ENCODE results near the gene ZNF783. TPM values are rescaled to one million over a fixed set of nuclear protein-coding genes. Genes with fewer than 3 reads are reported as not detected.
A peak's percentile ranks its signal among the peaks of the same experiment; 100 is the strongest.

Gene ZNF783
- total and polyA plus RNA-seq, 2 of the 8 experiments (the other 6 are each of a cell fraction or from before 2014, with no cell fraction given), result 7.3 to 8.2 TPM

DNA sequence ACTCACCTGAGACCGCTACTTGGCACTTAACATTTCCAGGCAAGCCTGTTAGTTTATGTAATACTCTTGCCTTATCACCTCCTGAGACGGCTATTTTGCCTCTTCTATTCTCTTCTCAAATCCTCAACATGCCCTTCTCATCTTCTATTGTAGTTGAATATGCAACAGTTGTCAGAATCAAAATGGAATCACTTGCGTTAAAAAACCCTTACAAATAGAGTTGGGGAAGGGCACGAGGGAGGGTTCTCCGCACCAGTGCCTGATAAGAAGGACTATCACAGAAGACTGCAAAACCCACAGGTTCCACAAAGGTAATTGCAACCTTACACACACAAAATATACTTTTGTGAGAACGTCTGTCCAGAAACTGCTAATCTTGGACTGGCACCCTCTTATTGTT is 57.4 kb downstream of the ZNF783 start:
- WGBS, 2 experiments (ENCODE audit: extremely low coverage in 1 of 2, insufficient coverage in 1 of 2, insufficient read length in 1 of 2, insufficient replicate concordance in 2 of 2, low coverage in 1 of 2, low lambda C conversion rate in 2 of 2, missing lambda C conversion rate in 1 of 2), result 79% methylated on average over 6 of the region's 6 CpGs; no CpG with 5 or more reads in 1 of the 2 experiments
- Histone ChIP-seq H2BK20ac (ENCODE audit: low read length) (0 out of 2 replicates have a peak overlapping the region, but pooled peaks have one; percentile 2), H4K91ac (replicated peaks; ENCODE audit: insufficient read length, low read length) (no peak overlapping the region), H3K79me1 (ENCODE audit: low read depth, low read length) (no peaks in the 10 kb centered on the region), H2BK5ac (ENCODE audit: low read depth, low read length) (no peak overlapping the region), H4K5ac (ENCODE audit: insufficient read length, low read depth, low read length) (no peak overlapping the region), H3K14ac (ENCODE audit: insufficient read length) (no peak overlapping the region), H3K56ac (replicated peaks; ENCODE audit: insufficient read length, low read depth, low read length) (no peak overlapping the region), H3K23me2 (ENCODE audit: low read depth, low read length) (peaks cover 3% of the 10 kb centered on the region; the same call in 1 of the 2 replicates), H3K4me3 (ENCODE audit: extremely low read depth in 1 of 4, insufficient read depth in 2 of 4, low read depth in 3 of 4, low read length in 4 of 4) (peak overlapping the region in 1 of 4 experiments; percentile 4; a peak in 1 of 8 replicates), H3K18ac (ENCODE audit: extremely low read depth, low read length) (no peak overlapping the region), H3K4me1 (replicated peaks in 1 of 4; ENCODE audit: control insufficient read depth in 3 of 4, insufficient read depth in 4 of 4, low read length in 3 of 4) (peaks cover 0 to 9% (median 3%) of the 10 kb centered on the region in 4 experiments; a peak in 4 of 7 replicates), H3K9ac (replicated peaks in 1 of 4; ENCODE audit: extremely low read depth in 1 of 4, low read depth in 3 of 4, low read length in 3 of 4) (no peak overlapping the region), H3K23ac (ENCODE audit: insufficient read length) (no peak overlapping the region), H2AK5ac (ENCODE audit: low read depth, low read length) (no peak overlapping the region), H3K9me3 (ENCODE audit: insufficient read depth in 2 of 2, low read depth in 1 of 2, low read length in 1 of 2) (peaks cover 0 to 3% of the 10 kb centered on the region in 2 experiments; a peak in 1 of 4 replicates), H3K27ac (ENCODE audit: low read depth, low read length) (no peak overlapping the region), H4K8ac (ENCODE audit: extremely low read depth, insufficient read depth, low read length) (no peak overlapping the region), H3K36me3 (ENCODE audit: control insufficient read depth in 2 of 4, insufficient read depth in 4 of 4, low read length in 3 of 4) (no peaks in the 10 kb centered on the region; a peak in 1 of 8 replicates), H4K20me1 (replicated peaks in 1 of 2; ENCODE audit: control insufficient read depth in 1 of 2, insufficient read depth in 2 of 2, low read length in 2 of 2) (no peaks in the 10 kb centered on the region), H2BK120ac (replicated peaks; ENCODE audit: low read depth, low read length) (no peak overlapping the region), H2BK15ac (ENCODE audit: low read length) (no peak overlapping the region), H3K27me3 (replicated peaks in 1 of 4; ENCODE audit: control insufficient read depth in 3 of 4, extremely low read depth in 1 of 4, insufficient read depth in 3 of 4, low read length in 3 of 4) (no peaks in the 10 kb centered on the region), H3K4me2 (ENCODE audit: insufficient read depth in 1 of 2, low read depth in 2 of 2, low read length in 2 of 2) (peak overlapping the region; percentile 34 to 37; a peak in 3 of 4 replicates), H3K4ac (replicated peaks; ENCODE audit: insufficient read length, low read depth, low read length) (no peak overlapping the region), H2AFZ (ENCODE audit: low read length) (no peak overlapping the region), H3K79me2 (ENCODE audit: control insufficient read depth in 1 of 2, insufficient read depth in 2 of 2, low read length in 2 of 2) (no peaks in the 10 kb centered on the region), H2BK12ac (ENCODE audit: low read depth, low read length) (no peak overlapping the region)
- ChIA-PET POLR2A (ENCODE audit: partially characterized antibody) (interaction anchor here (0.6 to 1.5 kb wide), 3 partner anchors 67 to 124 kb away, joined by 3 read pairs; partner anchors contain the start of gene ZNF282), CTCF (ENCODE audit: partially characterized antibody) (interaction anchor here (0.7 to 4.0 kb wide), 17 partner anchors 10 to 185 kb away, joined by 3 to 34 read pairs (median 10); partner anchors contain the start of gene ZNF783)
- no peak for FAIRE-seq
- no peak for DNase-seq (ENCODE audit: low read depth in 1 of 2, low spot score in 2 of 2)
- TF ChIP-seq KDM1A (IDR thresholded peaks at IDR 0.05; ENCODE audit: borderline replicate concordance, low read length), result no peak
- no peak for TF ChIP-seq BRCA1 (IDR thresholded peaks at IDR 0.05; ENCODE audit: low read depth, low read length)
- TF ChIP-seq TBP (IDR thresholded peaks at IDR 0.05; ENCODE audit: low read depth, low read length), result no peak
- TF ChIP-seq SUZ12 (IDR thresholded peaks at IDR 0.05; ENCODE audit: low read length), result no peak
- TF ChIP-seq BCL11A (IDR thresholded peaks at IDR 0.05; ENCODE audit: low read depth in 2 of 2, low read length in 2 of 2), result no peak
- no peak for TF ChIP-seq SP4 (IDR thresholded peaks at IDR 0.05; ENCODE audit: low read length)
- no peak for TF ChIP-seq POLR2AphosphoS5 (IDR thresholded peaks at IDR 0.05; ENCODE audit: low read depth, low read length)
- no peak for TF ChIP-seq JUND (IDR thresholded peaks at IDR 0.05; ENCODE audit: low read length)
- no peak for TF ChIP-seq SAP30 (IDR thresholded peaks at IDR 0.05; ENCODE audit: insufficient read depth, insufficient replicate concordance, low read length)
- no peak for TF ChIP-seq SIN3A (conservative IDR thresholded peaks at IDR 0.05 in 1 of 2, IDR thresholded peaks at IDR 0.05 in 1 of 2; ENCODE audit: low read depth in 1 of 2, low read length in 2 of 2)
- no peak for TF ChIP-seq HDAC2 (IDR thresholded peaks at IDR 0.05; ENCODE audit: borderline replicate concordance in 1 of 2, low read depth in 2 of 2, low read length in 2 of 2)
- no peak for TF ChIP-seq POLR2A (IDR thresholded peaks at IDR 0.05; ENCODE audit: control extremely low read depth in 1 of 2, low read depth in 2 of 2, low read length in 2 of 2)

Data from H1 (cell line).